RWPE1 (cell line): ENCODE data around the gene LRRTM4.

Source experiments
- CTCF ChIA-PET: fragments of 350-600 bp; sonication (Branson Sonifier 250); formaldehyde crosslinking; extraction: SDS; loops from one replicate; lab custom pipeline; 2021; lab: Yijun Ruan, JAX
- POLR2A ChIA-PET: fragments of 400-600 bp; formaldehyde crosslinking; extraction: SDS; loops from one replicate; lab custom pipeline; 2020; ENCODE audit warnings: antibody characterized with exemption; ENCODE audit not compliant: low non-redundant PET; lab: Yijun Ruan, JAX
- DNase-seq: peaks from one replicate; pipeline ENCODE4 v3.0.0; 2012; ENCODE audit warnings: low spot score
- H3K27ac ChIP-seq: fragments of 450-650 bp; 2 replicates; pipeline ENCODE4 v1.5.1; 2017
- CTCF ChIP-seq: fragments of 450-650 bp; conservative IDR thresholded peaks from 2 replicates; pipeline ENCODE4 v1.5.1; 2017; ENCODE audit warnings: low read depth, mild to moderate bottlenecking

The LRRTM4 gene

DNA sequence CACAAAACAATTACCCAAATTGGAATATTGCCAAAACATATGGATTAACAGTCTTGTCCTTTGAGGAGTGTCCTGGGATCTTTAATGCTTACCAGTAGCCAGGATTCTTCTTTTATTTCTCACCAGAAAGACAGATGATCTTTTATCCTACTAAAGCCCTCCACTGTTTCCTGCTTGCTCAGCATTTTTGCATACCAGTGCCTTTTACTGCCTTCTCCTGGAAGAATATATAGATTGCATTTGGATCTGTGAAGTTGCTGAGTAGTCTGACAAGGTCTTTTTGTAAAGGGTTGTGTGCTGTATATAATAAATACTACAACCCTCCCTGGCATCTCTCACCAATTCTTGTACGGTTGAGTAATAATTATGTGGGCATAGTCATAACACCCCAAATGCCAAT is 652.2 kb downstream of the LRRTM4 start:
- TF ChIP-seq CTCF, result no peak
- no peak for DNase-seq
- POLR2A ChIA-PET, result no interaction called here
- CTCF ChIA-PET, result no interaction called here
- H3K27ac ChIP-seq, result no peak overlapping the region

DNA sequence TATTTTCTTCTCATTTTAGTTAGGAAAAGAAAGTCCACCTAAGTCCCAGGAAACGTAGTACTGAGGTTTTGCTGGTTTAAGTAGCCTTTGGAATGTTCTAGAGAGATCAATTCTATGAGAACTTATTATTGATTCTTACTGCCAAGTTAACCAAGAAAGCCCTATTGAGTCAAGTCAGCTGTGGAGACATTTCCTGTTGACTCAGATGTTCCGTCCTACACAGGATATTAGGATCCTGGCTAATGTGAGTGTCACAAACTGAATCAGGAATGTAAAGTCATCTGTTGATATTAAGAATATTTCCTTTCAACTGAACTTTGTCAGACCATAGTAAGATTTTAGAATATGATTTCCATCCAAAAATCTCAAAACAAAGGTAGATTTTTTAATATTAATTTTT is 654.3 kb downstream of the LRRTM4 start:
- peak; percentile 10 for DNase-seq
- H3K27ac ChIP-seq, result no peak overlapping the region
- POLR2A ChIA-PET, result no interaction called here
- CTCF ChIA-PET, result no interaction called here
- no peak for TF ChIP-seq CTCF

GRCh38 chr2:76866464-76866863 is 655.7 kb downstream of the LRRTM4 start:
- no peak for DNase-seq
- TF ChIP-seq CTCF, result no peak
- CTCF ChIA-PET, result no interaction called here
- POLR2A ChIA-PET, result no interaction called here
- no peak overlapping the region for H3K27ac ChIP-seq

DNA sequence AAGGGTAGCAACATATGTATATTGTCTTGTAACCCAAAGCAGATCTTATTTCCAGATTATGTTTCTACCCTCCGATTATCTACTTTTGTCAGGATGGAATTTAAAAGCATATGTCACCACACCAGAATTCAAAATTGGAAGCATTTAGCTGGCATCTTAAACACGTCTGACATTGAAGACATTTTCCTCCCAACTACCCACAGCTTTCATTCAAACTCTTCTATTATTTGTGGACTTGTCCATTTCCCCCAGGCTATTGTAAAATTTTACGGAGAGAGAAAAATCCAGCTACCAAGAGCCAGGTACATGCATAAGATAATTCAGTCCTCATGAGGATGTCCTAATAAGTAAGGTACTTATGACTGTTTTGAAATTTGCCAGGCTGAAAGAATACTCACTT is 659.3 kb downstream of the LRRTM4 start:
- CTCF ChIA-PET, result no interaction called here
- H3K27ac ChIP-seq, result no peak overlapping the region
- no peak for DNase-seq
- POLR2A ChIA-PET, result no interaction called here
- no peak for TF ChIP-seq CTCF

DNA sequence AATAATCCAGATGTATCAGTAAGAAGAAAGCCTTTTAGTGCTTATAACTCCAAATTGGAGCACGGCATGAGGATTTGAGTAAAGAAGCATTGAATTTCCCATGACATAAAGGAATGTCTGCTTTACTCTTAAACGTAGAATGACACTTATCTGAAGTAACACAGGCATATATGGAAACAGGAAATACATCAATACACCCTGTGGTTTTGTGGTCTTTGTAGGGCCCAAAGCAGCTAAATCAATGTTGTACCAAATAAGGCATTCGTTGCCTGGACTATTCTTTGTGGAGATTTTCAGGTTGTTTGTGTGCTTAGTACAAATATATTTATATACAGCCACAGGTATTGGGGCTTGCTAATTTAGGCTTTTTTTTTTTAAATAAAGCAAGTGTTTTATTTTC is 660.5 kb downstream of the LRRTM4 start:
- DNase-seq, result no peak
- H3K27ac ChIP-seq, result no peak overlapping the region
- ChIA-PET POLR2A (no interaction called here), CTCF (no interaction called here)
- no peak for TF ChIP-seq CTCF

GRCh38 chr2:76851000-76851399 is 671.2 kb downstream of the LRRTM4 start:
- TF ChIP-seq CTCF, result no peak
- CTCF ChIA-PET, result no interaction called here
- no peak for DNase-seq
- POLR2A ChIA-PET, result no interaction called here
- no peak overlapping the region for H3K27ac ChIP-seq

- no peak overlapping the region for H3K27ac ChIP-seq
- no peak for DNase-seq
- ChIA-PET POLR2A (no interaction called here), CTCF (no interaction called here)
- TF ChIP-seq CTCF, result no peak
Observed at GRCh38 chr2:76849086-76849485, 673.1 kb downstream of the LRRTM4 start.
